Measurements from ENCODE around the gene RAP1GAP. TPM values are rescaled to one million over a fixed set of nuclear protein-coding genes. Genes with fewer than 3 reads are reported as not detected.
A peak's percentile ranks its signal among the peaks of the same experiment; 100 is the strongest.

The RAP1GAP gene
- total RNA-seq, 2 donors from 2014 or later = 46.5 to 104 TPM

DNA sequence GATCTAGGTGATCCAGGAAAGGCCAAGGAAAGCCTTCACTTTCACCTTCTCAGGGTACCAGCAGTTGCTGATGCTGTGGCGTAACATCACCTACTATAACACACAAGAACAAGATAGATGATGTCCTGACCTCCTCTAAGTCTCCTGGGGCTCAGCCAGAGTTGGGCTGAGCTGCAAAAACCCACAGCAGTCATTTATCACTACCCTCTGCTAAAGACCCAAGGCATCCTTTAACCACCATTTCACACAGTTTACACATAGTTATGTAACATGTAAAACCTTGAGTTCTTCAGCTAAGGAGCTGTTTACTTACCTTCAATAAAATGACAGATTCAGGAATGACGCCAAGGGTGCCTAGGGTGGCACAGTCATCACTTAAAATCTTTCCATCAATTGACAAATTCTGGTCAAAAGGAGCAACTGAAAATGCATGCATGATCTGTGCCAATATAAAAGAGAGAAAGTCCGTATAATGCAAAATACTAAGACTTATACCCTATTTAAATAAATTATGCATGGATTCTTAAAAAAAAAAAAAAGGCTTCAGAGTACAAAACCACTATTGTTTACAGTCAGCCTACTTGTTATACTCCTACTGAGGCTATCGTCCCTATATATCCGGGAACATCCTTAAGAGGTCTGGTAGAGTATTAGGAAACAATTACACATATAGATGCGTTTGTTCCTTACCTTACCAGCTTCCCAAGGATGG is 20.7 kb upstream of the RAP1GAP start:
- TF ChIP-seq POLR2A (IDR thresholded peaks at IDR 0.05) (no peak), CTCF (IDR thresholded peaks at IDR 0.05) (no peak)
- H3K9me3 ChIP-seq = no peaks in the 10 kb centered on the region
- H3K36me3 ChIP-seq (replicated peaks in 1 of 2; ENCODE audit: insufficient read depth in 1 of 2, low read depth in 2 of 2) = peaks cover 0 to 3% of the 10 kb centered on the region in 2 donors
- DNase-seq (no peak), ATAC-seq (peak; percentile 53)
- H3K4me3 ChIP-seq = no peak overlapping the region
- H3K27ac ChIP-seq = no peak overlapping the region
- intact Hi-C loops (cut with DNase I) = no loop called here
- H3K4me1 ChIP-seq = no peaks in the 10 kb centered on the region
- WGBS, 2 donors = 76 to 82% methylated on average over 6 of the region's 6 CpGs
- H3K27me3 ChIP-seq = no peaks in the 10 kb centered on the region

DNA sequence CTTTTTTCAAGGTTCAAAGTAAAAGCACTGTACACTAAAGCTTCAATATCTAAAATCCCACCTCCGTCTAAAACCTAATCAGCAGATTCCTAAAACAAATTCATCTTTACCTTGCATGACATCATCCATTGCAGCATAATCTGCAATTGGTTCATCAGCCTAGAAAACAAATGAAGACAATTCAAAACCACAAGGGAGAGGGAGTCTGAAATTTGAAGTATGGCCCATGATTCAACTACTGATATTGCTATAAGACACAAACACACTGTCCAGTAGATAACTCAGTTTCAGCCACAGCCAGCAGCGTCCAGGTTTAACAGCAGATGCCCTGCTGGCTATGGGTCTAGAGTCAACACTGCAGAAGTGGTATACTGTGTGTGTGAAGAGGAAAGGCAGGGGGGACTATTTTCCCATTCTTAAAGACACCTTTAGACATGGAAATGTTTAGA is 17.9 kb upstream of the RAP1GAP start:
- H3K4me1 ChIP-seq = no peaks in the 10 kb centered on the region
- intact Hi-C loops (cut with DNase I) = no loop called here
- no peak for ATAC-seq
- WGBS, 2 donors = 95 to 96% methylated on average over 2 of the region's 2 CpGs
- H3K27me3 ChIP-seq = no peaks in the 10 kb centered on the region
- no peak overlapping the region for H3K27ac ChIP-seq
- TF ChIP-seq POLR2A (IDR thresholded peaks at IDR 0.05) (no peak), CTCF (IDR thresholded peaks at IDR 0.05) (no peak)
- no peaks in the 10 kb centered on the region for H3K36me3 ChIP-seq (replicated peaks in 1 of 2; ENCODE audit: insufficient read depth in 1 of 2, low read depth in 2 of 2)
- no peak for DNase-seq
- no peak overlapping the region for H3K4me3 ChIP-seq
- no peaks in the 10 kb centered on the region for H3K9me3 ChIP-seq

- no peaks in the 10 kb centered on the region for H3K9me3 ChIP-seq
- WGBS, 2 donors = 94 to 100% methylated on average over 4 of the region's 4 CpGs
- H3K27me3 ChIP-seq = no peaks in the 10 kb centered on the region
- TF ChIP-seq POLR2A (IDR thresholded peaks at IDR 0.05) = no peak
- DNase-seq (no peak), ATAC-seq (no peak)
- intact Hi-C loops (cut with DNase I) = no loop called here
- no peak overlapping the region for H3K27ac ChIP-seq
- no peak overlapping the region for H3K4me3 ChIP-seq
- peaks cover 0 to 2% of the 10 kb centered on the region in 2 donors for H3K36me3 ChIP-seq (replicated peaks in 1 of 2; ENCODE audit: insufficient read depth in 1 of 2, low read depth in 2 of 2)
- no peaks in the 10 kb centered on the region for H3K4me1 ChIP-seq
Observed at GRCh38 chr1:21685946-21686678, 17.0 kb upstream of the RAP1GAP start.

- Histone ChIP-seq H3K27me3 (no peaks in the 10 kb centered on the region), H3K4me3 (no peak overlapping the region), H3K9me3 (no peaks in the 10 kb centered on the region), H3K27ac (no peak overlapping the region), H3K36me3 (replicated peaks in 1 of 2; ENCODE audit: insufficient read depth in 1 of 2, low read depth in 2 of 2) (peaks cover 0 to 2% of the 10 kb centered on the region in 2 donors), H3K4me1 (no peaks in the 10 kb centered on the region)
- ATAC-seq (no peak), DNase-seq (no peak)
- TF ChIP-seq POLR2A (IDR thresholded peaks at IDR 0.05) (no peak), CTCF (IDR thresholded peaks at IDR 0.05) (no peak)
- 91 to 92% methylated on average over 9 of the region's 9 CpGs for WGBS, 2 donors
- intact Hi-C loops (cut with DNase I) = no loop called here
Observed at GRCh38 chr1:21681426-21681825, 12.3 kb upstream of the RAP1GAP start.

DNA sequence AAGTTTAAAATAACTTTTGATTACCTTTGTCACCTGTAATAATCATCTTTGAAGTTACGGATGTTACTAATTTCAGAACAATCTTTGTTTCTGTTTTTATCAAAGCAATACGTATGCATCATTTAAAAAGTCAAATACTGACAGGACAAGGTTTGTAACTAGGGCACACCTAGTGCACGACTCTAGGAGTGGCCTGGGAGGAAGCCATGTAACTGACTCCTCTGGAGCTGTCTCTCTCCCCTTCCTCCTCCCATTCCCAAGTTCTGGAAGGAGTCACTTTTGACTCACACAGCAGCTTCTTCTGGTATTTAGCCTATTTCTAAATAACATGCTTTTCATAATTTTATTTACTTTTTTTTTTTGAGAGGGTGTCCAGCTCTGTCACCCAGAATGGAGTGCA is 11.8 kb upstream of the RAP1GAP start:
- TF ChIP-seq CTCF (IDR thresholded peaks at IDR 0.05) = no peak
- TF ChIP-seq POLR2A (IDR thresholded peaks at IDR 0.05) = no peak
- peaks cover 0 to 2% of the 10 kb centered on the region in 2 donors for H3K36me3 ChIP-seq (replicated peaks in 1 of 2; ENCODE audit: insufficient read depth in 1 of 2, low read depth in 2 of 2)
- ATAC-seq = no peak

More for the DNA sequence above, 11.8 kb upstream of the RAP1GAP start:
- Histone ChIP-seq H3K4me1 (no peaks in the 10 kb centered on the region), H3K27ac (no peak overlapping the region), H3K4me3 (no peak overlapping the region), H3K27me3 (no peaks in the 10 kb centered on the region), H3K9me3 (no peaks in the 10 kb centered on the region)
- intact Hi-C loops (cut with DNase I) = no loop called here
- 79 to 81% methylated on average over 3 of the region's 3 CpGs for whole genome bisulfite sequencing, 2 donors
- no peak for DNase-seq
